H1 (cell line): Measurements from ENCODE around the gene HOXD1. TPM values are rescaled to one million over a fixed set of nuclear protein-coding genes. Genes with fewer than 3 reads are reported as not detected.

Source experiments
- BCL11A ChIP-seq, 2 experiments: IDR thresholded peaks; one replicate each; pipeline ENCODE4 v1.6.1; 2011; ENCODE audit warnings: low read depth in 2 of 2, low read length in 2 of 2, mild to moderate bottlenecking in 2 of 2
- CBX8 ChIP-seq: fragments of 300-800, 300-1000 bp; sonication (generic); IDR thresholded peaks from 2 replicates; pipeline ENCODE4 v1.7.1; 2016; ENCODE audit warnings: low read depth, low read length, borderline replicate concordance
- CEBPB ChIP-seq: IDR thresholded peaks from 2 replicates; pipeline ENCODE4 v1.6.1; 2012; ENCODE audit warnings: low read depth, low read length
- GTF2F1 ChIP-seq: IDR thresholded peaks from 2 replicates; pipeline ENCODE4 v1.6.1; 2012; ENCODE audit warnings: low read depth, low read length, improper control_type of control experiment, borderline replicate concordance
- HDAC6 ChIP-seq: IDR thresholded peaks from one replicate; pipeline ENCODE4 v1.7.1; 2012; ENCODE audit warnings: low read depth, mild to moderate bottlenecking, inconsistent platforms, low read length, moderate library complexity
- KDM5A ChIP-seq: fragments of 200-600 bp; IDR thresholded peaks from 2 replicates; pipeline ENCODE4 v1.7.1; 2012; ENCODE audit warnings: mild to moderate bottlenecking, low read length, inconsistent platforms, mixed read lengths
- POU5F1 ChIP-seq: IDR thresholded peaks from 2 replicates; pipeline ENCODE4 v1.6.1; 2011; ENCODE audit warnings: low read depth, mild to moderate bottlenecking, low read length, moderate library complexity
- RBBP5 ChIP-seq: IDR thresholded peaks from 2 replicates; pipeline ENCODE4 v1.7.1; 2012; ENCODE audit warnings: low read depth, mild to moderate bottlenecking, inconsistent platforms, low read length, moderate library complexity, borderline replicate concordance
- RFX5 ChIP-seq: IDR thresholded peaks from 2 replicates; pipeline ENCODE4 v1.6.1; 2011; ENCODE audit warnings: low read depth, low read length, improper control_type of control experiment, borderline replicate concordance
- SIX5 ChIP-seq: IDR thresholded peaks from 2 replicates; pipeline ENCODE4 v1.6.1; 2011; ENCODE audit warnings: mild to moderate bottlenecking, low read depth, low read length
- polyA plus RNA-seq, 7 experiments: library from polyadenylated mRNA; depleted of rRNA in 3 of 7; stranded (reverse) in 5 of 7; unstranded in 2 of 7; fragments of >200 nt in 5 of 7; fragments of 200-250 nt in 2 of 7; gene quantifications; 1 replicate in 5 of 7; 2 replicates in 1 of 7; 4 replicates in 1 of 7; pipeline versions ENCODE4 v1.2.1 to v1.2.3, GENCODE V29; 2011 to 2013; ENCODE audit warnings: missing spikeins in 2 of 7, mixed read lengths in 2 of 7
- total RNA-seq: library from RNA; stranded (reverse); fragmentation: NEBNext Ultra II Directional; extraction: Animal tissue kit (Norgen Biotek cat#: 25700); gene quantifications from 2 replicates; pipeline ENCODE4 v1.2.1, GENCODE V29; 2021
- TF ChIP-seq, protein P1 (sequence below): IDR thresholded peaks from 2 replicates; pipeline ENCODE4 v1.6.1; 2011; ENCODE audit warnings: low read depth, mild to moderate bottlenecking, low read length; ENCODE audit not compliant: insufficient read depth

The HOXD1 gene
- total and polyA plus RNA-seq, 2 of the 8 experiments (the other 6 are each of a cell fraction or from before 2014, with no cell fraction given) = 0.03 TPM; not detected in 1

DNA sequence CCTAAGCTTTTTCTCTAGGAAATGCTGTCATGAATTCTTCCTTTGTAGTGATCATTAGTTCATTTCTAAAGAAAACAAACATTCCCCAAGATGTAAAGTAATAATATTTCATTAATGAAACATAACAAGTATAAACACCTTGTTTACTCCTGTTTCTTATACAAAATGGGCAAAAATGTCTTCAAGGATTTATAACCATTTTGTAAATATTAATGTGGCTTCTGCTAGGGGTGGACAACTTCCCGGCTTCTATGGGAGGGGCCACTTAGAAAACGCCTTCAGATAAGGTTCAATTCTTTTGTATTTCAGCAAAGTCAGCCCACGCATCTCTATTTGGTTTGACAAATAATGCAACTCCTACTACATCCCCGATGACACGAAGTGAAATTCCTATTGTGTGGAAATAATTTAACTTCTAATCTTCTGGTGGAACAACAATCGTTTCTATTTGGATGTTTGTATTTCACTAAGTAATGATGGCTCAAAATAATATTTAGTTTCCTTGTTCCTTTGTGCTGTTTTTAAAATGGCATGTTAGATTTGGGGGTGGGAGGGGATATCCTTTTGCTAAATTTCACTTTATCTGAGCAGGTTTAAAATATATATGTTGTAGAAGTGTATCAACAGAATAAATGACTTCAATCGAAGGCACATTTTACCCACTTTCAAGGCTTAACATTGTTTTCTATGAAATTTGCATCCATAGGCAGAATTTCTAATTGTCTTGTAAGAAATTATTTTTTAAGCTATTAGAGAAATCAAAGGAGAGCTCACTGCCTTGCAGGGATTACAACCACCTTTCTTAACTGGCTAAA lies 14.7 kb upstream of the HOXD1 start (continued):
- TF ChIP-seq GTF2F1 (no peak), BCL11A (IDR thresholded peaks at IDR 0.05; ENCODE audit: low read depth in 2 of 2, low read length in 2 of 2) (no peak), HDAC6 (no peak), SIX5 (no peak), POU5F1 (no peak), RBBP5 (no peak), KDM5A (no peak), CBX8 (no peak), CEBPB (no peak), RFX5 (no peak)
- TF ChIP-seq, protein P1, sequence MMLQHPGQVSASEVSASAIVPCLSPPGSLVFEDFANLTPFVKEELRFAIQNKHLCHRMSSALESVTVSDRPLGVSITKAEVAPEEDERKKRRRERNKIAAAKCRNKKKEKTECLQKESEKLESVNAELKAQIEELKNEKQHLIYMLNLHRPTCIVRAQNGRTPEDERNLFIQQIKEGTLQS = no peak
